Erythroblast (primary cell): ENCODE results near the gene TNNI2.

Experiments
- DNase-seq, 2 experiments: peaks; one replicate each; lab custom pipeline; 2025; lab: John Stamatoyannopoulos, UW
- GATA1 ChIP-seq: IDR thresholded peaks from 2 replicates; pipeline ENCODE4 v1.6.1; 2011; ENCODE audit warnings: low read depth, mild to moderate bottlenecking, control low read depth, low read length, moderate library complexity
- POLR2A ChIP-seq: IDR thresholded peaks from 2 replicates; pipeline ENCODE4 v1.6.1; 2011; ENCODE audit warnings: mild to moderate bottlenecking, low read length

TNNI2 gene

DNA sequence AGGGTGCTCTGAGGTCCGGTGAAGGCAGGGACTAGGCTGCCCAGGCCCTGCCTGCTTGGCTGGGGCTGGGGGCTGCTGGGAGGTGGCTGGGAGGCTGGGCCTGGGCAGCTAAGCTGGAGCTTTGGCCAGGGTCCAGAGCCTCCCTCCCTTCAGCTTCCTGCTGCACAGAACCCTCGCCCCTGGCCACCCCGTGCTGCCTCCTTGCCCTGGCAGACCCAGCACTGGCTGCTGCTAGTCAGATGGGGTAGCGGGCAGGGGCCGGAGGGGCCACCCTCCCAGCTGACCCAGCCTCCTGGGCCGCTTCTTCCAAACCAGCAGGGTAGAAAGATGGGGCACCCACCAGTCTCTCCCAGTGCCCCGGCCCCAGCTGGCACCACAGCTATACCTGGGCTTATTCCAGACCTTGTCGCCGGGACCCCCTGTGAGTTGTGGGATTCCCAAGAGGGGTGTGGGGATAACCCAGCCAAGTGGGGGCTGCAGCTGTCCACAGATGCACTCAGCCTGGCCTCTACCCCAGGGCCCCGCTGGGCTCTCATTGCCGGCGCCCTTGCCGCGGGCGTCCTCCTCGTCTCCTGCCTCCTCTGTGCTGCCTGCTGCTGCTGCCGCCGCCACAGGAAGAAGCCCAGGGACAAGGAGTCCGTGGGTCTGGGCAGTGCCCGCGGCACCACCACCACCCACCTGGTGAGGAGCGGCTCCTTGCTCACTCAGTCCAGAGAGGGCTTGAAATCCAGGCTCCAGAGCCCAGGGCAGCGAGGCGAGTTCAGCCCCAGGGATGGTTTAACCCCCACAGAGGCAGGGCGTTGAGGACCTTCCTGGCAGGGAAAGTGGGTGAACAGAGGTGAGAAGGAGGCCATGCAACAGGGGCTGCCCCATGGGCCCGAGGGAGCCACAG lies 3.8 kb upstream of the TNNI2 start, which contains the start of gene SYT8:
SYT8 (plus strand) TSS at position 212 of the 892 bp plus-strand sequence; CDS start at position 328, 116 bp downstream.
- no peak for TF ChIP-seq POLR2A
- no peak for DNase-seq

- DNase-seq, result no peak
- no peak for TF ChIP-seq GATA1
- TF ChIP-seq POLR2A, result no peak
These were observed 3.1 kb upstream of the TNNI2 start for GRCh38 chr11:1835671-1836010.

GRCh38 chr11:1836011-1836945 lies 2.5 kb upstream of the TNNI2 start:
- no peak for DNase-seq
- no peak for TF ChIP-seq GATA1
- no peak for TF ChIP-seq POLR2A

GRCh38 chr11:1837171-1838076 lies 1.4 kb upstream of the TNNI2 start:
- peak; percentile 63 to 73 for DNase-seq

GRCh38 chr11:1838077-1838425 lies 730 bp upstream of the TNNI2 start:
- TF ChIP-seq POLR2A, result no peak
- no peak for TF ChIP-seq GATA1

More at GRCh38 chr11:1837171-1838076, 1.4 kb upstream of the TNNI2 start:
- TF ChIP-seq POLR2A (no peak), GATA1 (no peak)

DNA sequence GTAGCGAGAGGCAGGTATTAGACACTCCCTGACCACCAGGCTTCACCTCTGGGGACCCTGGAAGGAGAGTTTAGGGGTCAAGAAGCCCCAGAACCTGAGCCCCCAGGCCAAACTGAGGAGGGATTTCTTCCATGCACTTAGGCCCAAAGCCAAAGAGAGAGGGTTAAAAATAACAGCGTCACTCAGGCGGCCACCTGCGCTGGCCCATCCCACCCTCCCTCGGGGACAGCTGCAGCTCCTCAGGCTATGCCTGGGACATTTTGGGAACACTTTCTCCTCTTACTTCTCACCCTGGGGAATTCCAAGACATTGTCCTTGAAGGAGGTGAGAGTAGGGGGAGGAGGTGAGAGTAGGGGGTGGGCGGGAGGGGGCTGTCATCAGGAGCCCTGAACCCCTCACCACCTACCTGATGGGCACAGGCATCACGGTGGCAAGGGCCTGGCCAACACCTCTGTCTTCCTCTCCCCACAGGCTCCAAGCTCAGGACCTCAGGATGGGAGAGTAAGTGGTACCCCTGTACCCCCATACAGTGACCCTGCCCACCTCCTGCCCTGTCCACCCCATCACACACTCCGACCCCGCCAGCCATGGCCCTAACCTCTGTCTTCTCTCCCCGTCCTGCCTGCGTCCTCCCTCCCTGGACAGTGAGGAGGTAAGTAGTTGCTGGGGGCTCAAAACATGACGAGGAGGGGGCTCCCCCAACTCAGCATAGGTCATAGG lies 583 bp downstream of the TNNI2 start:
- TF ChIP-seq GATA1, result no peak
- TF ChIP-seq POLR2A, result no peak

More at GRCh38 chr11:1838077-1838425, 730 bp upstream of the TNNI2 start:
- peak in 1 of 2 experiments; percentile 39 for DNase-seq

DNA sequence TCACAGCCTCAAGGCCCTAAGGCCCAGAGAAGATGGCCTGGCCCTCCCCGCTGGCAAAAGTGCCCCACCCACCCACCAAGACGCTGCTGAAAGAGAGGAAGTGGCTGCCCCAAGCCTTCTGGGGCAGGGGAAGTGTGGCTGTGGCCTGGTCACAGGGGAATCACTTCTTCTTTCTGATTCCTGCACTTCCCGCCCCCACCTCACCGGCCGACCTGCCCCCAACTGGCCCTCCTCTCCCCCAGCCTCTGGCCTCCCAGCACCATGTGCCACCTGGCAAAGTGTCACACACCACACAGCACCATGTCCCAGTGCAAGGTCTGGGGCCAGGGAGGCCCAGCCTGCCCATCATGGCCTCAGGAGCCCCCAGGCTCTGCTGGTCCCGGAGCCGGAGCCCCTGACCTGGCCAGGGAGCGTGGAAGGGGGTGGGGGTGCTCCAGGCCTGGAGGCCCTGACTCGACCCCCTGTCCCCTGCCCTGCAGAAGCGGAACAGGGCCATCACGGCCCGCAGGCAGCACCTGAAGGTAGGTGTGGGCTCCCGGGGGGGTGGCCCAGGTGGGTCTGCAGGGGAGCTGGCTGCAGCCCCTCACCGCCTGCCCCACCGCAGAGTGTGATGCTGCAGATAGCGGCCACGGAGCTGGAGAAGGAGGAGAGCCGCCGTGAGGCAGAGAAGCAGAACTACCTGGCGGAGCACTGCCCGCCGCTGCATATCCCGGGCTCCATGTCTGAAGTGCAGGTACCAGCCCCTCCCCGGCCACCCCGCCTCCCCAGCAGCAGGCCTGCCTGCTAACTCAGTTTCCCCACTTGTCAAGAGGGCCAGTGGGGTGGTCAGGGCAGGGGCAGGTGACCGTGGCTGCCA lies 1.4 kb downstream of the TNNI2 start:
- no peak for TF ChIP-seq POLR2A
- no peak for TF ChIP-seq GATA1
- DNase-seq, result peak in 1 of 2 experiments; percentile 15

More for the DNA sequence above, 583 bp downstream of the TNNI2 start:
- no peak for DNase-seq

GRCh38 chr11:1840780-1841480 lies 2.1 kb downstream of the TNNI2 start:
- no peak for TF ChIP-seq POLR2A
- no peak for TF ChIP-seq GATA1
- DNase-seq, result no peak

- no peak for DNase-seq
- no peak for TF ChIP-seq GATA1
- TF ChIP-seq POLR2A, result no peak
These were observed 2.8 kb downstream of the TNNI2 start for GRCh38 chr11:1841511-1842148.
